ENCODE results near the gene SNTG2. TPM values are rescaled to one million over a fixed set of nuclear protein-coding genes. Genes with fewer than 3 reads are reported as not detected.

SNTG2 gene
- total and polyA plus RNA-seq, 2 of the 13 experiments (the other 11 are each of a cell fraction or from before 2014, with no cell fraction given), result not detected

- TF ChIP-seq SP4 (CRISPR knock-in tag; IDR thresholded peaks at IDR 0.05), result no peak
- TF ChIP-seq ZNF580 (CRISPR knock-in tag; IDR thresholded peaks at IDR 0.05; ENCODE audit: borderline replicate concordance, low read depth), result no peak
- TF ChIP-seq HDAC2 (CRISPR knock-in tag; IDR thresholded peaks at IDR 0.05), result no peak
- no peak for TF ChIP-seq TEAD3 (CRISPR knock-in tag; optimal IDR thresholded peaks at IDR 0.05; ENCODE audit: borderline replicate concordance)
- TF ChIP-seq ZFP36L2 (CRISPR knock-in tag; IDR thresholded peaks at IDR 0.05), result no peak
- TF ChIP-seq RBFOX2 (IDR thresholded peaks at IDR 0.05; ENCODE audit: low read depth, low read length), result no peak
- no peak for TF ChIP-seq ZNF367 (CRISPR knock-in tag; IDR thresholded peaks at IDR 0.05; ENCODE audit: borderline replicate concordance)
- no peak for TF ChIP-seq RFXAP (CRISPR knock-in tag; IDR thresholded peaks at IDR 0.05; ENCODE audit: borderline replicate concordance)
- no peak for TF ChIP-seq YY1 (IDR thresholded peaks at IDR 0.05; ENCODE audit: insufficient read depth, insufficient replicate concordance, low read depth, low read length)
- TF ChIP-seq SETDB1 (CRISPR knock-in tag; IDR thresholded peaks at IDR 0.05; ENCODE audit: borderline replicate concordance), result no peak
- no peak for TF ChIP-seq ZNF44 (CRISPR knock-in tag; IDR thresholded peaks at IDR 0.05)
- no peak for TF ChIP-seq FOXA3 (CRISPR knock-in tag; IDR thresholded peaks at IDR 0.05)
Observed at GRCh38 chr2:915979-916378, 34.7 kb upstream of the SNTG2 start (continued).

GRCh38 chr2:916935-917334 lies 33.7 kb upstream of the SNTG2 start:
- ChIA-PET CTCF (ENCODE audit: low intra/inter-chr PET ratio, low total read pairs) (no interaction called here), POLR2A (no interaction called here)
- ATAC-seq (no peak), FAIRE-seq (no peak), DNase-seq (ENCODE audit: low spot score) (no peak)
- Histone ChIP-seq H2AFZ (ENCODE audit: low read length) (no peak overlapping the region), H4K20me1 (ENCODE audit: insufficient read depth, low read length) (no peaks in the 10 kb centered on the region), H3K4me3 (replicated peaks in 1 of 3; ENCODE audit: insufficient read depth in 1 of 3, low read depth in 2 of 3, low read length in 3 of 3) (no peak overlapping the region), H3K9me3 (ENCODE audit: low read length) (no peaks in the 10 kb centered on the region), H3K4me2 (ENCODE audit: low read depth, low read length) (no peak overlapping the region), H3K9ac (ENCODE audit: insufficient read depth, low read depth, low read length) (no peak overlapping the region), H3K27me3 (ENCODE audit: control insufficient read depth in 1 of 2, insufficient read depth in 2 of 2, low read length in 2 of 2) (peaks cover 2 to 37% of the 10 kb centered on the region in 2 experiments; a peak in 2 of 5 replicates), H3K79me2 (ENCODE audit: insufficient read depth, low read length) (no peaks in the 10 kb centered on the region), H3K36me3 (replicated peaks in 1 of 2; ENCODE audit: control insufficient read depth in 1 of 2, insufficient read depth in 2 of 2, low read length in 2 of 2) (no peaks in the 10 kb centered on the region), H3K27ac (ENCODE audit: extremely low read length, insufficient read depth, low read length) (no peak overlapping the region), H3K4me1 (ENCODE audit: insufficient read depth, low read length) (no peaks in the 10 kb centered on the region)
- TF ChIP-seq SSRP1 (CRISPR knock-in tag; IDR thresholded peaks at IDR 0.05) (no peak), GATAD2A (CRISPR knock-in tag; IDR thresholded peaks at IDR 0.05) (no peak), TFDP2 (CRISPR knock-in tag; IDR thresholded peaks at IDR 0.05) (no peak), RBM22 (optimal IDR thresholded peaks at IDR 0.05; ENCODE audit: low read length) (no peak), DR1 (CRISPR knock-in tag; IDR thresholded peaks at IDR 0.05) (no peak)
- 26% methylated on average over 7 of the region's 7 CpGs for WGBS (ENCODE audit: low lambda C conversion rate)
- in situ Hi-C loops (cut with HindIII; ENCODE audit: extremely low pct_ligation_motif_present, low pct_unique_long_range_greater_than_20kb) (no loop called here), intact Hi-C loops (cut with micrococcal nuclease; ENCODE audit: unreplicated experiment) (no loop called here)
- no TSS peak for BruUV-seq (replicated peaks)
